GM06990 (cell line): ENCODE measurements around the gene MRPS15.
"Not testable (repeated sequence)": the region's sequence is repeated elsewhere in the genome, so short reads cannot be mapped to it uniquely, and the experiment has no call there.

Source experiments
- DNase-seq: peaks from one replicate; pipeline ENCODE4 v3.0.0-alpha.2; 2011; ENCODE audit not compliant: insufficient read length; ENCODE audit errors: extremely low read depth
- H3K27me3 ChIP-seq: replicated peaks from 2 replicates; pipeline ENCODE4 v1.6.0; 2011; ENCODE audit warnings: low read length; ENCODE audit not compliant: control insufficient read depth, insufficient read depth
- H3K36me3 ChIP-seq: 2 replicates; pipeline ENCODE4 v1.5.1; 2011; ENCODE audit warnings: low read length; ENCODE audit not compliant: control insufficient read depth, insufficient read depth
- H3K4me3 ChIP-seq: replicated peaks from 2 replicates; pipeline ENCODE4 v1.5.1; 2011; ENCODE audit warnings: low read depth, mild to moderate bottlenecking, control low read depth, low read length
- CTCF ChIP-seq: IDR thresholded peaks from 2 replicates; pipeline ENCODE4 v1.5.1; 2011; ENCODE audit warnings: low read length, control low read depth, mild to moderate bottlenecking, inconsistent platforms; ENCODE audit not compliant: insufficient read depth, poor library complexity, severe bottlenecking

Gene MRPS15

DNA sequence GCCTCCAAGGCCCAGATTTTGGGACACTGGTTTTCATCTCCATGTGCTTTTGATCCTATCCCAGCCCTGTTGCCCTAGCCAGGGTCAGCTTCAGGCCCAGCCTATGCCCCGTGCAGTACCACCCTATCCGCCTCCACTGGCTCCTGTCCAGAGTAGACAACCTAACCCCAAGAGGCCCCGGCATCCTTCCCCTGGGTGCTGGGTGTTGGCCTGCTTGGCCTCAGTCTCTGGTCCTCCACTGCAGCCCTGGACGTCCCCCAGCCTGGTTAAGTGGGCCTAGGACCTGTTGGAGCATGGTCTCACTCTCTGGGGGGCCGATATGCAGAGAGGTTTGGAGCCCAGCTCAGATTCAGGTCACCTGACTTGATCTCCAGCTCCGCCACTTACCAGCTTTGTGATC lies 16.9 kb upstream of the MRPS15 start:
- Histone ChIP-seq H3K27me3 (no peaks in the 10 kb centered on the region), H3K36me3 (no peaks in the 10 kb centered on the region), H3K4me3 (no peak overlapping the region)
- TF ChIP-seq CTCF: no peak
- no peak for DNase-seq

GRCh38 chr1:36480161-36480560 lies 16.0 kb upstream of the MRPS15 start:
- H3K4me3 ChIP-seq: no peak overlapping the region
- no peaks in the 10 kb centered on the region for H3K36me3 ChIP-seq
- no peak for TF ChIP-seq CTCF
- DNase-seq: no peak
- no peaks in the 10 kb centered on the region for H3K27me3 ChIP-seq

- TF ChIP-seq CTCF: no peak
- no peaks in the 10 kb centered on the region for H3K27me3 ChIP-seq
- no peaks in the 10 kb centered on the region for H3K36me3 ChIP-seq
- DNase-seq: no peak
- H3K4me3 ChIP-seq: no peak overlapping the region
Observed at GRCh38 chr1:36479505-36480051, 15.4 kb upstream of the MRPS15 start.

GRCh38 chr1:36477615-36478014 lies 13.4 kb upstream of the MRPS15 start:
- H3K27me3 ChIP-seq, H3K4me3 ChIP-seq, H3K36me3 ChIP-seq, DNase-seq: not testable (repeated sequence)

DNA sequence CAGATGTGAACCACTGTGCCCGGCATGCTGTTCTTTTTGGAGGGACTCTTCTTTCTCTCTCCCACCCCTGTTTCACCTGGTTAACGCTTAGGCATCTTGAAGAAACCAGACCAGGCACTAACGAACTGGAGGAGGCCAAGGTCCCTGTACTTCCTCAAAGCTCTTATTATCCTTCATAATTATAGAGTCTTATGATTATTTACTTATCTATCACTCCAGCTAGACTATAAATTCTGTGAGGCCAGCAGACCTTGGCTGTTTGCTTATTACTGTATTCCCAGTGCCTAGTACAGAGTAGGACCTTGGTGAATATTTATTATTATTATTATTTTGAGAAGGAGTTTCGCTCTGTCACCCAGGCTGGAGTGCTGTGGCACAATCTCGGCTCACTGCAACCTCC lies 12.8 kb upstream of the MRPS15 start:
- no peak overlapping the region for H3K4me3 ChIP-seq
- no peak for DNase-seq
- H3K36me3 ChIP-seq: no peaks in the 10 kb centered on the region
- H3K27me3 ChIP-seq: no peaks in the 10 kb centered on the region
- TF ChIP-seq CTCF: no peak

DNA sequence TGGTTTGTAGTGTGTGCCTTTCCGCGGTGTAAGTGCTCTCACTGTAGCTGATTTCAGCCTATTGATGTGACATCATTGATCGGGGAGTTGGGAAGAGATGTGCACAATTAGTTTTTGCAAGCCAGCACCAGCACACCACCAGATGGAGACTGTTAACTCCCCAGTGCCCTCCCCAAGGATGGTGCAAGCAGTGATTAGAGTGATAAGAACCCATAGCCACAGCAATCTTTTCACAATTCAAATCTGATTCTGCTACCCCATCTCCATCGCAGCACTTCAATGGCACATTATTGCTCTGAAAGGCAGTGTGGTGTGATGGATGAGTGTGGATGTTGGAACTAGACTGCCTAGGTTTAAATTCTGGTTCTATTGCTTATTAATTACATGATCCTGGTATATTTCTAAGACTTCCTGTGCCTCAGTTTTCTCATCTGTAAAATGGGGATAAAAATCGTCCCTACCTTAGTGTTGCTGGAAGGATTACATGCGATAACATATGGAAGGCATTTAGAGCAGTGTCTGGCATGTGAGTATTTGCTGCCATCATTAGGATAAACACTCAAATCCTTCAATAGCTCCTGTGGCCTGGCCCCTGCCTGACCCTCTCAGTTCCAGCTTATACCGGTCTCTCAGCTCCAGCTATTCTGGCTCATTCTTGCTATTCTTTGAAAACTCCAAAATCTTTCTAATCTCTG lies 11.9 kb upstream of the MRPS15 start:
- Histone ChIP-seq H3K4me3 (no peak overlapping the region), H3K27me3 (no peaks in the 10 kb centered on the region), H3K36me3 (no peaks in the 10 kb centered on the region)
- TF ChIP-seq CTCF: no peak
- DNase-seq: no peak
